ENCODE results near the gene CUX1.

- no peak for TF ChIP-seq TAF1 (IDR thresholded peaks at IDR 0.05; ENCODE audit: borderline replicate concordance, low read depth, low read length)
- TF ChIP-seq CTCF (IDR thresholded peaks at IDR 0.05 in 2 of 3, conservative IDR thresholded peaks at IDR 0.05 in 1 of 3; ENCODE audit: control insufficient read depth in 2 of 3, extremely low read depth in 1 of 3, insufficient read depth in 1 of 3, low read depth in 3 of 3, low read length in 3 of 3) = no peak
- TF ChIP-seq YY1 (IDR thresholded peaks at IDR 0.05; ENCODE audit: low read depth, low read length) = no peak
- TF ChIP-seq SMAD1 (IDR thresholded peaks at IDR 0.05; ENCODE audit: low read depth, partially characterized antibody) = no peak
- no peak for TF ChIP-seq CREB1 (IDR thresholded peaks at IDR 0.05; ENCODE audit: low read depth)
- TF ChIP-seq MLLT1 (IDR thresholded peaks at IDR 0.05) = no peak
- TF ChIP-seq ZBTB4 (CRISPR knock-in tag; IDR thresholded peaks at IDR 0.05) = no peak
- no peak for TF ChIP-seq ZBTB33 (IDR thresholded peaks at IDR 0.05)
- no peak for TF ChIP-seq ZBTB40 (IDR thresholded peaks at IDR 0.05; ENCODE audit: borderline replicate concordance)
- no peak for TF ChIP-seq ZNF24 (IDR thresholded peaks at IDR 0.05)
- no peak for TF ChIP-seq RCOR1 (conservative IDR thresholded peaks at IDR 0.05; ENCODE audit: low read depth, low read length)
Measured at GRCh38 chr7:102236102-102236501, 418.7 kb downstream of the CUX1 start.
